Caco-2 (cell line): ENCODE results near the gene ATP5F1C. TPM values are rescaled to one million over a fixed set of nuclear protein-coding genes. Genes with fewer than 3 reads are reported as not detected.

Experiments
- BruUV-seq: library from RNA; stranded (reverse); fragments of 400-500 nt; replicated peaks from 2 replicates; lab custom pipeline; 2021; lab: Mats Ljungman, UMichigan
- CTCF ChIA-PET: fragments of 300-600 bp; sonication (Branson Sonifier 250); formaldehyde crosslinking; loops from one replicate; lab custom pipeline; 2022; ENCODE audit warnings: antibody characterized with exemption; lab: Charles Lee
- POLR2A ChIA-PET: fragments of 300-600 bp; sonication (Branson Sonifier 250); formaldehyde crosslinking; loops from one replicate; lab custom pipeline; 2022; ENCODE audit warnings: antibody characterized with exemption; lab: Charles Lee
- DNase-seq, 2 experiments: peaks; one replicate each; pipeline versions ENCODE4 v3.0.0 to v3.0.0-alpha.2; 2020 to 2022
- H3K27me3 ChIP-seq: replicated peaks from 2 replicates; pipeline ENCODE4 v1.6.0; 2011; ENCODE audit warnings: low read length; ENCODE audit not compliant: control insufficient read depth, insufficient read depth
- H3K36me3 ChIP-seq: 2 replicates; pipeline ENCODE4 v1.5.1; 2011; ENCODE audit warnings: low read length; ENCODE audit not compliant: control insufficient read depth, insufficient read depth
- H3K4me1 ChIP-seq: fragments of 250-450 bp; sonication (Bioruptor Pico); 2 replicates; pipeline ENCODE4 v1.5.1; 2020; ENCODE audit warnings: mild to moderate bottlenecking
- H3K4me3 ChIP-seq: 2 replicates; pipeline ENCODE4 v1.5.1; 2011; ENCODE audit warnings: low read depth, mild to moderate bottlenecking, control low read depth, low read length
- H3K9me3 ChIP-seq: fragments of 250-450 bp; sonication (Bioruptor Pico); 2 replicates; pipeline ENCODE4 v1.5.1; 2020; ENCODE audit warnings: mild to moderate bottlenecking, moderate library complexity
- H3K27ac Mint-ChIP-seq: one replicate; pipeline ENCODE4 v1.8.0; 2022; ENCODE audit warnings: mixed read lengths; ENCODE audit not compliant: unreplicated experiment
- H3K27me3 Mint-ChIP-seq: one replicate; pipeline ENCODE4 v1.8.0; 2022; ENCODE audit warnings: mixed read lengths; ENCODE audit not compliant: insufficient read depth, unreplicated experiment
- H3K36me3 Mint-ChIP-seq: one replicate; pipeline ENCODE4 v1.8.0; 2022; ENCODE audit warnings: mild to moderate bottlenecking, mixed read lengths; ENCODE audit not compliant: insufficient read depth, unreplicated experiment
- H3K4me1 Mint-ChIP-seq: one replicate; pipeline ENCODE4 v1.8.0; 2022; ENCODE audit warnings: low read depth, mixed read lengths; ENCODE audit not compliant: unreplicated experiment
- H3K4me3 Mint-ChIP-seq: one replicate; pipeline ENCODE4 v1.8.0; 2022; ENCODE audit warnings: mild to moderate bottlenecking, moderate library complexity, mixed read lengths; ENCODE audit not compliant: unreplicated experiment
- H3K9me3 Mint-ChIP-seq: one replicate; pipeline ENCODE4 v1.8.0; 2022; ENCODE audit warnings: mixed read lengths; ENCODE audit not compliant: unreplicated experiment
- intact Hi-C: fragments of 100-400 bp; cut with micrococcal nuclease; formaldehyde crosslinking; loops from one replicate; pipeline ENCODE4 v1.10.0; 2022; ENCODE audit not compliant: unreplicated experiment
- total RNA-seq: library from RNA; stranded (reverse); gene quantifications from 2 replicates; pipeline ENCODE4 v1.2.3, GENCODE V29; 2022
- TF ChIP-seq, protein P1 (sequence below), 2 experiments: fragments of 200-600 bp in 1 of 2; IDR thresholded peaks; 1 replicate in 1 of 2; 2 replicates in 1 of 2; pipeline versions ENCODE4 v1.5.1 to v1.8.0; 2011 to 2022; ENCODE audit warnings: antibody characterized with exemption in 1 of 2, control low read depth in 1 of 2, inconsistent platforms in 1 of 2, low read depth in 1 of 2, low read length in 1 of 2, mild to moderate bottlenecking in 1 of 2, moderate library complexity in 1 of 2; ENCODE audit not compliant: insufficient read depth in 1 of 2, severe bottlenecking in 1 of 2, unreplicated experiment in 1 of 2

ATP5F1C gene
- total RNA-seq, 1 experiment from 2014 or later: 568 TPM

DNA sequence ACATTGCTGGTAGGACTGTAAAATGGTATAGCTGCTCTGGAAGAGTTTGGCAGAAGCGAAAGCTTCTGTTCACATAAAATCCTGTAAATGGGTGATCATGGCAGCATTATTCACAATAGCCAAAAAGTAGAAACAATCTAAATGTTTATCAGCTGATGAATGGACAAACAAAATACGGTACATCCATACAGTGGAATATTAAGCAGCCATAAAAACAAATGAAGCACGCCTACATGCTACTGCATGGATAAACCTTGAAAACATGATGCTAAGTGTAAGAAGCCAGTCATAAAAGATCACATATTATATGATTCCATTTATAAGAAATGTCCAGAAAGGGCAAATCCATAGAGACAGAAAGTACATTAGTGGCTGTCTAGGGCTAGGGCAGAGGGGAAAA is 32.9 kb upstream of the ATP5F1C start:
- H3K36me3 Mint-ChIP-seq: peaks cover 89% of the 10 kb centered on the region
- no peaks in the 10 kb centered on the region for H3K9me3 Mint-ChIP-seq
- CTCF ChIA-PET: no interaction called here
- H3K9me3 ChIP-seq: no peaks in the 10 kb centered on the region
- H3K4me3 Mint-ChIP-seq: no peak overlapping the region
- H3K4me1 ChIP-seq: no peaks in the 10 kb centered on the region
- H3K36me3 ChIP-seq: peaks cover 1% of the 10 kb centered on the region
- H3K27me3 Mint-ChIP-seq: no peaks in the 10 kb centered on the region
- H3K4me1 Mint-ChIP-seq: no peaks in the 10 kb centered on the region
- POLR2A ChIA-PET: no interaction called here
- H3K27me3 ChIP-seq: no peaks in the 10 kb centered on the region
- TF ChIP-seq, protein P1, sequence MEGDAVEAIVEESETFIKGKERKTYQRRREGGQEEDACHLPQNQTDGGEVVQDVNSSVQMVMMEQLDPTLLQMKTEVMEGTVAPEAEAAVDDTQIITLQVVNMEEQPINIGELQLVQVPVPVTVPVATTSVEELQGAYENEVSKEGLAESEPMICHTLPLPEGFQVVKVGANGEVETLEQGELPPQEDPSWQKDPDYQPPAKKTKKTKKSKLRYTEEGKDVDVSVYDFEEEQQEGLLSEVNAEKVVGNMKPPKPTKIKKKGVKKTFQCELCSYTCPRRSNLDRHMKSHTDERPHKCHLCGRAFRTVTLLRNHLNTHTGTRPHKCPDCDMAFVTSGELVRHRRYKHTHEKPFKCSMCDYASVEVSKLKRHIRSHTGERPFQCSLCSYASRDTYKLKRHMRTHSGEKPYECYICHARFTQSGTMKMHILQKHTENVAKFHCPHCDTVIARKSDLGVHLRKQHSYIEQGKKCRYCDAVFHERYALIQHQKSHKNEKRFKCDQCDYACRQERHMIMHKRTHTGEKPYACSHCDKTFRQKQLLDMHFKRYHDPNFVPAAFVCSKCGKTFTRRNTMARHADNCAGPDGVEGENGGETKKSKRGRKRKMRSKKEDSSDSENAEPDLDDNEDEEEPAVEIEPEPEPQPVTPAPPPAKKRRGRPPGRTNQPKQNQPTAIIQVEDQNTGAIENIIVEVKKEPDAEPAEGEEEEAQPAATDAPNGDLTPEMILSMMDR (IDR thresholded peaks at IDR 0.05; ENCODE audit: insufficient read depth in 1 of 2, low read depth in 1 of 2, low read length in 1 of 2, severe bottlenecking in 1 of 2, unreplicated experiment in 1 of 2): no peak
- BruUV-seq: no TSS peak
- intact Hi-C loops: loop anchor here (5.0 kb wide), 1 partner anchor 1452 kb away; no protein-coding TSS in a partner anchor
- no peak overlapping the region for H3K27ac Mint-ChIP-seq
- DNase-seq: no peak
- H3K4me3 ChIP-seq: no peak overlapping the region

DNA sequence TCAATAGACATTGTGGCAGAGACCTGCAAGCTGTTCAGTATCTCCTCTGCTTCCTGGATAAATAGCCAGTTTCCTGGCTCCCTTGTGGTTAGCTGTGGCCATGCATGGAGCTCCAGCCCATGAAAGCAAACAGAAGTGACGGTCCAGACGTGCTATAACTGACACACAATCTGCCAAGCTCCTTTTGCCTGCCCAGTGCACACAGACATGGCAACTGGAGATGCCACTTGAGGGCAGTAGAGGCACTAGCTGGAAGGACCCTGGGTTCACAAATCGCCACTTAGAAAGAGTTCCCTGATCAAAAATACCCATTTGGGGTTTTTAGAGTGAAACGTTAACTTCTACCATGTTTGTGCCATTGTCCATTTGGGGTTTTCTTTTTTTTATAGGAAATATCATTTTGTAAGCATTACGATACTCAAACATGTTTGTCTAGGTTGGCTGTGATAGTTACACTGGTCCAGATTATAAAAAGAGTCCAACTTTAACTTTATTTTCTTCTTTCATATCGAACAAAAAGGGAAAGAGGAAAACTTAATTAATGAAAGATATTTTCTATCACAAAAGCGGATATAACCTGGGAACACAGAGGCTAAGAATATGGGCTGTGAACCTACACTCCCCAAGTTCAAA is 31.5 kb upstream of the ATP5F1C start:
- Mint-ChIP-seq H3K4me1 (no peaks in the 10 kb centered on the region), H3K9me3 (no peaks in the 10 kb centered on the region), H3K36me3 (peaks cover 90% of the 10 kb centered on the region), H3K4me3 (no peak overlapping the region), H3K27me3 (no peaks in the 10 kb centered on the region), H3K27ac (no peak overlapping the region)
- ChIA-PET CTCF (interaction anchor here (0.6 to 1.3 kb wide), 9 partner anchors 32 to 231 kb away, joined by 3 to 16 read pairs (median 4); partner anchors contain the start of gene TAF3), POLR2A (no interaction called here)
- Histone ChIP-seq H3K4me1 (no peaks in the 10 kb centered on the region), H3K4me3 (no peak overlapping the region), H3K9me3 (no peaks in the 10 kb centered on the region), H3K27me3 (no peaks in the 10 kb centered on the region), H3K36me3 (peaks cover 1% of the 10 kb centered on the region)
- peak in 1 of 2 experiments; percentile 56 for DNase-seq
- intact Hi-C loops: loop anchor here (1.0 to 5.0 kb wide), 2 partner anchors 231 to 1451 kb away; no protein-coding TSS in a partner anchor
- TF ChIP-seq, protein P1 (IDR thresholded peaks at IDR 0.05; ENCODE audit: insufficient read depth in 1 of 2, low read depth in 1 of 2, low read length in 1 of 2, severe bottlenecking in 1 of 2, unreplicated experiment in 1 of 2): peak; percentile 50 to 84
- no TSS peak for BruUV-seq

DNA sequence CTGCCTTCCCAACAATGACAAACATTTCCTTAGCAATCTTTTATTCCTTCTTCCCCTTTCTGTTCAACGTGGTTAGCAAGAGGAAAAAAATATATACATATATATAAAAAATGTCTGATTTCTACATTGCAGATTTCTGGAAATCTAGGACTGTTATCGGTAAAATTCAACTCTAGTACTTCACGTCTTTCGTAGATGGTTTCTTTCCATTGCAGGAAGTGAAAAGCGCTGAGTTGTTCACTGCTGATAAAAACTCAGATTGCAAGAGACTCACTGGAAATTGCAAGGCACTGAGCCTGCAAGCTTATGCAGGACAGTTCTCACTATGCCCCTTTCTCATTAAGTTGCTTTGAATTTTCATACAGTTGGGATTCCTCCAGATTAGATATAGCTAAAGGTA is 24.0 kb upstream of the ATP5F1C start:
- Histone ChIP-seq H3K27me3 (no peaks in the 10 kb centered on the region), H3K36me3 (peaks cover 1% of the 10 kb centered on the region; the same call in 1 of the 2 replicates), H3K4me1 (no peaks in the 10 kb centered on the region), H3K9me3 (no peaks in the 10 kb centered on the region), H3K4me3 (no peak overlapping the region)
- TF ChIP-seq, protein P1 (IDR thresholded peaks at IDR 0.05; ENCODE audit: insufficient read depth in 1 of 2, low read depth in 1 of 2, low read length in 1 of 2, severe bottlenecking in 1 of 2, unreplicated experiment in 1 of 2): no peak
- ChIA-PET CTCF (no interaction called here), POLR2A (no interaction called here)
- H3K36me3 Mint-ChIP-seq: peaks cover 95% of the 10 kb centered on the region
- BruUV-seq: no TSS peak
- H3K27me3 Mint-ChIP-seq: no peaks in the 10 kb centered on the region
- intact Hi-C loops: no loop called here
- DNase-seq: no peak
- H3K27ac Mint-ChIP-seq: no peak overlapping the region
- no peak overlapping the region for H3K4me3 Mint-ChIP-seq
- no peaks in the 10 kb centered on the region for H3K9me3 Mint-ChIP-seq
- H3K4me1 Mint-ChIP-seq: no peaks in the 10 kb centered on the region
